Measurements from ENCODE around the gene FBXO21.
"Not testable (repeated sequence)": the region's sequence is repeated elsewhere in the genome, so short reads cannot be mapped to it uniquely, and the experiment has no call there.

The FBXO21 gene

GRCh38 chr12:117134059-117134458 lies 56.2 kb downstream of the FBXO21 start:
- DNase-seq, result no peak

GRCh38 chr12:117130801-117131200 lies 59.5 kb downstream of the FBXO21 start:
- DNase-seq, result no peak

GRCh38 chr12:117129391-117129790 lies 60.9 kb downstream of the FBXO21 start:
- no peak for DNase-seq

GRCh38 chr12:117127933-117128823 lies 62.1 kb downstream of the FBXO21 start:
- DNase-seq, result no peak

DNA sequence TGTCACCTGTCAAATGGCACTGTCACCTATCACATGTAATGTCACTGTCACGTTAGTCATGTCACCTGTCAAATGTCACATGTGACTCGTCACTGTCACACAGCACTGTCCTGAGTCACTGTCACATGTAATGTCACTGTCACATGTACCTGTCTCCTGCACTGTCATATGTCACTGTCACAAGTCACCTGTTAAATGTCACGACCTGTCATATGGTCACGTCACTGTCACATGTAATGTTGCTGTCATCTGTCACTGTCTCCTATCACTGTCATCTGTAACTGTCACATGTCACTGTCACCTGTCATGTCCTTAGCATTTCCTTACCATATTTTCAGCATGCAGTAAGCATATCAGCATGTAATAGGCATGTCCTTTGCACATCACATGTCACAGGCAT lies 63.9 kb downstream of the FBXO21 start:
- DNase-seq, result no peak

GRCh38 chr12:117125767-117126166 lies 64.5 kb downstream of the FBXO21 start:
- no peak for DNase-seq

GRCh38 chr12:117125272-117125613 lies 65.0 kb downstream of the FBXO21 start:
- DNase-seq, result no peak

DNA sequence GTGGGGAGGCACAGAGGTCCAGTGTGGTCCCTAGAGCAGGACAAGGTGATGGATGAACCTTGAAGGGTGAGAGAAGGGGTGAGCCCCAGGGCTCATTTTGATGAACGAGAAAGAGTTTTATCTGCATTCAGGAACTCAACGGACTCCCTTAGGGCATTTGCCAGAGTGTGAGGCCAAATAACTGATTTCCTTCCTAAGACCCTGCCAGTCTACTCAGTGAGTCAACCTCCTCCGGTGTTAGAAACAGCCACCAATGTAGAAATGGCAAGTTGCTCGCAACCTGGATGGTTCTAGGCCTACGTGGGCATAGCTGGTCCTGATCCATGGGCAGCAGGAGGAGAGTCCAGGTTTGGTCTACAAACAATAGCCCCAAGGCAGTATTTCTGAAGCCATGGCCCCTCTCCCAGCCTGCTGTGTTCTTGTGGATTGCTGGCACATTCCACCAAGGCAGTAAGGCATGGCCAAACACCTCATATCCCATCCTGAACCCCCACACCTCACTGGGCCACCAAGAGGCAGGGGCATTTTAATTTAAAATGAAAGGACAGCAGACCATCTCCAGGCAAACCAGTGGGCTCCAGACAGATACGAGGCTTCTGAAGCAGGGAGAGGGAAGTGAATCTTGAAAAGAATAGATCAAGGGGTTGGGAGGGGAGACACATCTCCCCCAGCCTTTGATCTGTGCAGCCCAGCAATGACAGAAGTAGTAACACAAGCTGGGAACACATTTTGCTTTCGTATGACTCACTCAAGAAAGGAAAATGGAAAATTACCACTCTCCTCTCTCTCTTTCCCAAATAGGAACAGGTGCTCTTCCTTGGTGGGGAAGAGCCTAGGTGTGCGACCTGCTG lies 65.6 kb downstream of the FBXO21 start:
- DNase-seq, result no peak

DNA sequence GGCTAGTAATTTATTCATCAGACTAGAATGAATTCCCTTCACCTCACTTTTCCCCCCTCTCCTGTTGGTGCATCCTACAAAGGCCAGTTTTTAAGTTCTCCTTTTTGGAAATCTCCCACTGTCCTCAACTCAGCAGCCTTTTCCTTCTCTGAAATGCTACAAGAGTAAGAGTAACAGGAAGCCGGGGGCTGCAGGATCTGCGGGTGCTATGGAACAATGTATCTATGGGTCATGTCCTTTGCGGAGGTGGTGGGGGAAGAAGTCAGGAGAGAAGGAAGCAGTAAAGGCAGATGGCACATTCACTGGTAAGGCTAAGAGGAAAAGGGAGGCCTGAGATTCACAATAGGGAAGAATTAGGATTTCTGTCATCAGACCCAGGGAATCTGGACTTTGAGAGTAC lies 68.8 kb downstream of the FBXO21 start:
- no peak for DNase-seq

DNA sequence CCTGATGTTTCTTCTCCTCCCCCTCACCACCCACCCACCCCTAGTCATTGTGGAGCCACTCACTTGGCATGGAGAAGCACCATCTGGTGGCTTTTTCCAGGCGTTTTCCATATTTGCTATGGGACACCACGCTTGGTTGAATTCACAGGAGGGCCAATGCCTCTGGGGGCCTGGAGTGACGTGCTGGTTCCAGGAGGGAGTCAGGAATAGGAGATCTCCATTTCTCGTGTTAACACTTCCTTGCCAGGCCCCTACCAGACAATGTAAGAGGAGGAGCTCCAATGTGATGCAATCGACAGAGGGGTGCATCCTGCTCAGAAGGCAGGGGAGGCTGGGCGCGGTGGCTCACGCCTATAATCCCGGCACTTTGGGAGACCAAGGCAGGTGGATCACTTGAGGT lies 69.5 kb downstream of the FBXO21 start:
- no peak for DNase-seq

GRCh38 chr12:117119592-117120198 lies 70.6 kb downstream of the FBXO21 start:
- no peak for DNase-seq

- DNase-seq, result no peak
Observed at GRCh38 chr12:117118838-117119591, 71.3 kb downstream of the FBXO21 start.

DNA sequence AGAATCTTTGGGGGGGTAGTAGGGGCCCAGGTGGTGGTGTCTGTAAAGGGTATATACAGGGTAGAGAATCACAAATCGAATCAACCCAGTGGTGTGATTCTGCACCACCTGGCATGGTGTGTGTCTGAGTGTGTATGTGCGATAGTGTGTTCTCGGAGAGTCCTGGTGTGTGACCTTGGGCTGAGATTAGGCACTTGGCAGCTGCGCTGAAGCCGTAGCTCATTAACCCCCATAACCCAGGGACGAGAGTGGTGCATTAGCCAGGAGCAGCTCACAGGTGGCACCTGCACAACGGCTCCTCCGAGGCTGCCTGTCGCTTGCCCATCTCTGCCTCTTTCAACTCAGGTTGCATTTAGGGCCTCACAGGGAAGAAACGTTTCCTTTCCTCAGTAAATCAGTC lies 75.5 kb downstream of the FBXO21 start:
- DNase-seq, result no peak

DNA sequence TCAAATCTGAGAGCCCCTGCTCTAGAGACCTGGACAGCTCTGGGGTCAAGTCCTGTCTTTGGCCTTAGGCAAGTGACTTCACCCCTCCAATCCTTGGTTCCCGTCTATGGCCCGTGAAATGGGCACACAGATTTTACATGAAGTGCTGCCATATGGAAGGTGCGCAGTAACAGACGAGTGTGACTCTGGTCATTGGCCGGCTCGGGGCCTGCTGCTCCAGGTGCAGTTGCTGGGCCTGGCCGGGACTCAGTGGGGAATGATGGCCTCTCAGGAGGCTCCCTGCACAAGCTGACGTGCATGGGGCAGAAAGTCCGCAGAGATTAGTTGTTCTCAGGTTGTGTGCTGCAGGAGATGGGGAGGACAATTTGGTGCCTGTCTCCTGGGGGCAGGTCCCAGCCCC lies 77.0 kb downstream of the FBXO21 start:
- DNase-seq, result no peak

DNA sequence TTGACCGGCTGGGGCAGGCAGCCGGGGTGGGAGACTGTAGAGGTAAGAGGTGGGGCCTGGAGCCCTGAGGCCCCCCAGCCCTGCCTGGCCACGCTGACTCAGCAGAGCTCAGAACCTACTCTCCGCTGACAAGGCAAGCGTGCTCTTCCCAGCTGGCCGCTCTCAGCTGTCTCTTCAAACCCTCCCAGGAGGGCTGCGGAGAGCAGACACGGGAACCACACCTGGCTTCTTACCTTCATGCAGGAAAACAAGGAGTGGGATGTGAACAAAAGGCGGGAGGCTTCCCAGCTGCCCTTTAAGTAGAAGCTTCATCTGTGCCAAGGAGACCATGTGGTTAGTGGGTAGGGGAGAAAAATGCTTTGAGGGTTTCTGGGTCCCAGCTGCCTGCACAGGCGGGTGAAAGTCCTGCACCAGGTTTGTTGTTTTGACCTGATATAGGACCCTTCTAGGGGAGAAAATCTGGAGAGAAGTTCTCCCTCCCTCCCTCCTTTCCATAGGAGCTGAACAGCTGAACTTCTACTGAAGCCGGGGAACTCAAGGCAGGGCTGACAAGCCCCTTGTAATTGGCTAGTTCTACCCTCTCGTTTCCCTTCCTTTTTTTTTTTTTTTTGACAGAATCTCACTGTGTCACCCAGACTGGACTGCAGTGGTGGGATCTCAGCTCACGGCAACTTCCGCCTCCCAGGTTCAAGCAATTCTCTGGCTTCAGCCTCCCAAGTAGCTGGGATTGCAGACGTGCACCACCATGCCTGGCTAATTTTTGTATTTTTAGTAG lies 78.3 kb downstream of the FBXO21 start:
- no peak for DNase-seq

- no peak for DNase-seq
Observed at GRCh38 chr12:117111386-117111785, 78.9 kb downstream of the FBXO21 start.

GRCh38 chr12:117109943-117110635 lies 80.2 kb downstream of the FBXO21 start:
- DNase-seq, result no peak

- DNase-seq, result no peak
Observed at GRCh38 chr12:117105902-117106301, 84.4 kb downstream of the FBXO21 start.

DNA sequence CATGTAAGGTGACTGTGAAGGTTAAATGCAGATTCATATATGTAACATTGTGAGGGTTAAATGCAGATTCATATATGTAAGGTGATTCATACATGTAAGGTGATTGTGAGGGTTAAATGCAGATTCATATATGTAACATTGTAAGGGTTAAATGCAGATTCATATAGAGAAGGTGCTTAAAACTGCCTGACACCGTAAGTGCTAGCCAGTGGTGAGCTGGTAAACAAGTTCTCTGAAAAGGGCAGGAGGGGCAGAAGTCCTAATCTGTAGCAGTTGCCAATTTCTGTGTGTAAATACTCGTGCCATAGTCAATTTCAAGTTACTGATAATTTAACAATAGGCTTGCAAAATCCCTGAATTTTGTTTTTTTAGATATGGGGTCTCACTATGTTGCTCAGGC lies 86.3 kb downstream of the FBXO21 start:
- not testable (repeated sequence) for DNase-seq

DNA sequence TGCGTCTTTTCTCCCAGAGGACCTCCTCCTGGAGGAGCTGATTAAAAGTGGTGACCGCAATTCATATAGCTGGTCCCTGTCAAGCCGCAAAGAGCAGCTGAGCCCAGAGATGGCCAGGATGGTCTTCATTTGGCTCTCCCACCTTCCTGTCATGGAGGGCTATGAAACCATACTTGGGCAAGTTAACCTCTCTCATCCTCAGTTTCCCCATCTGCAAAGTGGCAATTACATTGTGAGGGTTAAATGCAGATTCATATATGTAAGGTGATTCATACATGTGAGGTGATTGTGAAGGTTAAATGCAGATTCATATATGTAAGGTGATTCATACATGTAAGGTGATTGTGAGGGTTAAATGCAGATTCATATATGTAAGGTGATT lies 87.5 kb downstream of the FBXO21 start:
- no peak for DNase-seq
